ENCODE data around the gene TEAD4.

TEAD4 gene

DNA sequence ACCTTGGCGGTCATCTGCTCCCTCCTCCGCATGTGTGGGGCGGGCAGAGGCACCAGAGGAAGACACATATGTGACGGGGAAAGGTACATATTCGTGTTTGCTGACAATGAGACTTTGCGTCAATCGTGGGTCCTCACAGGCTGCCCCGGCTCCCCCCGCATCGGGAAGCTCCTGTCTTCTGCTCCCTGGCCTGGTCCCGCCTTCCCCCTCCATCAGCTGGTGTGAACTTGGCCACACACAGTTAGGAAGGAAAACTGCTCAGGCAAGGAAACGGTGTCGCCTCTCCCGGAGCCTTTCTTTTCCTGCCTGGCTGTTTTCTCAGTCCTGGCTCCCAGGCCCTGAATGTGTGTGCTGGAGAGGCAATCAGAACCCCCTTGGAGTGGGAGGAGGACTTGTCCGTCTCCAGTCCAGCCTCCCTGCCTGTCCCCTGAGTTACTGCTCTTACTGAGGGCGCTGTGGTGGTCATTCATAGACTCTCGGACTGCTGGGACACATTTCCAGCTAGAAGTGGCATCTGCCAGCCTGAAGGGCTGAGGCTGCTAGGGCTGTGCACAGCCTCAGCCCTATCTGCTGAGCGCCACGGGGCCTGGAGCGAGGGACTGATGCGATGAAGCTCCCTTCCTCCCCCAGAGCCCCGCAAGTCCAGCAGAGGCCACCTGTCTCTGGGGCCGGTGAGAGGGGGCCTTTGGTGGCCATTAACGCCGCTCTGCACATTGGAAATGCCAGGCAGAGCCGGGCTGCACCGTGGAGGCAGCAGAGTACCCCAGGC is 73.8 kb downstream of the TEAD4 start:
- DNase-seq (ENCODE audit: low read depth) = no peak

GRCh38 chr12:3033539-3033867 is 74.3 kb downstream of the TEAD4 start:
- DNase-seq (ENCODE audit: low read depth) = no peak

DNA sequence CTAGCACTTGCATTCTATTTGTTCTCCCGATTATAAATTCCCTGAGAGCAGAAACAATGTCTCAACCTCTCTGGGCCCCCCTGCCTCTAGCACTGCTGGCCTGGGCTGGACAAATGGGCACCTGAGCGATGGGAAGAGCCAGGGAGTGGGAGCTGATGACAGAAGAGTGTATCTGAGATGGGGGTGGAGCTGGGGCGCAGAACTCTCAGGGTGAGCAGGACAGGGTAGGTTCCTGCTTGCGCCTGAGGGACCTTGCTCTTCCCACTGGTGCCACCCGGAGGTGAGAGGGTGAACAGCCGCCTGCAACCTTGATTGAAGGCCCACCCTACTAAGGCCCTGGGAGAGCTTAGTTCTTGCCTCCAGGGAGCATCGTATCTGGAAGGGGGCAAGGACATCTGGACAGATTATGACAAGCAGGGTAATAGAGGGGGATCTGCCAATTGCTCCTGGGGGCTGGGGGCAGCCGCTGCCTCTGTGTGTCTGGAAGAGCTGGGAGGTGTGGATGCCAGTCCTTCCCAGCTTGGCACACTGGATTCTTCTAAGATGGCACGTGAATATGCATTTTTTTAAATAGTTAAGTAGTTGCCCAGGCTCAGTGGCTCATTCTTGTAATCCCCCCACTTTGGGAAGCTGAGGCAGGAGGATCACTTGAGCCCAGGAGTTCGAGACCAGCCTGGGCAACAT is 75.0 kb downstream of the TEAD4 start:
- no peak for DNase-seq (ENCODE audit: low read depth)

- DNase-seq (ENCODE audit: low read depth) = no peak
Measured at GRCh38 chr12:3035171-3035570, 76.0 kb downstream of the TEAD4 start.

GRCh38 chr12:3035815-3036702 is 76.9 kb downstream of the TEAD4 start:
- no peak for DNase-seq (ENCODE audit: low read depth)

DNA sequence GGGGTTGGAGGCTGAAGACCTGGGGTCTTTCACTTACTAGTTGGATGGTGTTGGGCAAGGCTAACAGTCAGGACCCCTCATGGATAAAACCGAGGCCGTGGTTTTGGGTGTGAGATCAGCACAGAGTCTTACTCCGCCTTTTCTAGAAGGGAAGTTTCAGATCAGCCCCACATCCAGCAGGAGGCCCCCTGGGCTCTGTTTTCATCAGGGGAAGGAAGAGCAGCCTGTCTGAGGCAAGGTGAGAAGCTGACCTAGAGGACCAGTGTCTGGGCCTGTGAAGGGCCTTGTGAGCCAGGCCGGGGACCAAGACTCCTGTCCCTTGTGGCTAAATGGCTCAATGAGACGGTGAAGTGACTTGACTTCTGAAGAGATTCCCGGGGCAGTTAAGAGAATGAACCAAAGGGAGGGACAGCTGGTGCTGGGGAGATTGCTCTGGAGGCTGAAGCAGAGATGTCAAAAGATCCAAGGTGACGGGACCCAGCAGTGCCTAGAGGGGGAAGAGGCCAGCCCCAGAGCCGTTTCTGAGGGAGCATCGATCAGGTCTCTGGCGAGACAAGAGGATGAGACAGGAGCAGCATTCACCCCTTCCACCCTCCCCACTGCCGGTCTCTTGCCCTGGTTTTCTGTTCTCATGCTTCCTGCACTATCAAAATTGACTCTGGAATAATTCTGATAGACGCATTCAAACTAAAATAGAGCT is 77.9 kb downstream of the TEAD4 start:
- no peak for DNase-seq (ENCODE audit: low read depth)

DNA sequence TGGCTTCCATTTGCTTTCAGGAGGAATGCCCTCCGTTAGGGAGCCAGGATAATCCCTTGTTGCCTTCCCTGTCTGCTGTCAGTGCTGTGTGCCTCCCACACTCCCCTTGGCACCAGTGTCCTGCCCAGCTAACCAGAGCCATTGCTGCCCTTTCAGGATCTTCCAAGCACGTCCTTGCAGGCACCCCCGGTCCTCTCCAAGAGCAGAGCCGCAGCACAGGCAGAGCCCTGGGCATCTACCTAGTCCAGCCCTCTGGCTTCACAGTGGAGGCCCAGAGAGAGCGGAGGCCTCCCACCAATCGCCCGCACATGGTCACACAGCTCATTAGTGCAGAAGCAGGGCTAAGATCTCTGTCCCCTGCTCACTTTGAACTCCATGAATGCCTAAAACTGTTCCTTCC is 79.0 kb downstream of the TEAD4 start:
- no peak for DNase-seq (ENCODE audit: low read depth)

- DNase-seq (ENCODE audit: low read depth) = no peak
Measured at GRCh38 chr12:3038926-3039510, 79.8 kb downstream of the TEAD4 start.

GRCh38 chr12:3040026-3040656 is 80.9 kb downstream of the TEAD4 start:
- DNase-seq (ENCODE audit: low read depth) = no peak

- no peak for DNase-seq (ENCODE audit: low read depth)
Measured at GRCh38 chr12:3040663-3041544, 81.7 kb downstream of the TEAD4 start.

DNA sequence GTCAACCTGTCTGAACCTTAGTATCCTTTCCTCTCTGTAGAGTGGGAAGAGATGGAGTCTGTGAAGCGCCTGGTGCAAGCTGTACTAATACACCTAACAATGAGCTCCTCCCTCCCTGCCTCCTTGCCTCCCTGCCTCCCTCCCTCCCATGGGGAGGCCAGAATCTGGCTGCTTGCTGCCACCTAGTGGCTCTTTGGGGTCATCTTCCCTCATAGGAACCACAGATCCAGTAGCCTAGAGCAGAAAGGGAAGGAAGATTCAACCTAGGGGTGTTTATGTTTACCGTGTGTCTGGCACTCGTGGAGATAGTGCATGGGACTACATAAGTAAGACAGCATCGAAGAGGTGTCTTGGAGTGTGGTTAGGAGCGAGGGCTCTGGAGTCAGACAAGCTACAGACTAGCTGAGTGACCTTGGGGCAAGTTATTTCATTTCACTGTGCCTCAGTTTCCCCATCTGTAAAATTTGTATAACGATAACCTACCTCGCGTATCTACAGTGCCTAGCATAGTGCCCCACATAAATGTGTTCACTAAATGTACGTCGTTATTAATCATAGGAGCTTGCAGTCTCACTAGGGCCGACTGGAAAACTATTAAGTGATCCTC is 82.5 kb downstream of the TEAD4 start:
- DNase-seq (ENCODE audit: low read depth) = peak; percentile 18

- DNase-seq (ENCODE audit: low read depth) = no peak
Measured at GRCh38 chr12:3042394-3042793, 83.2 kb downstream of the TEAD4 start.

- DNase-seq (ENCODE audit: low read depth) = no peak
Measured at GRCh38 chr12:3042826-3043225, 83.6 kb downstream of the TEAD4 start.

GRCh38 chr12:3043406-3043805 is 84.2 kb downstream of the TEAD4 start:
- DNase-seq (ENCODE audit: low read depth) = no peak

GRCh38 chr12:3044141-3044630 is 85.0 kb downstream of the TEAD4 start:
- DNase-seq (ENCODE audit: low read depth) = no peak

GRCh38 chr12:3045494-3045893 is 86.3 kb downstream of the TEAD4 start:
- no peak for DNase-seq (ENCODE audit: low read depth)

- no peak for DNase-seq (ENCODE audit: low read depth)
Measured at GRCh38 chr12:3045989-3046388, 86.8 kb downstream of the TEAD4 start.

DNA sequence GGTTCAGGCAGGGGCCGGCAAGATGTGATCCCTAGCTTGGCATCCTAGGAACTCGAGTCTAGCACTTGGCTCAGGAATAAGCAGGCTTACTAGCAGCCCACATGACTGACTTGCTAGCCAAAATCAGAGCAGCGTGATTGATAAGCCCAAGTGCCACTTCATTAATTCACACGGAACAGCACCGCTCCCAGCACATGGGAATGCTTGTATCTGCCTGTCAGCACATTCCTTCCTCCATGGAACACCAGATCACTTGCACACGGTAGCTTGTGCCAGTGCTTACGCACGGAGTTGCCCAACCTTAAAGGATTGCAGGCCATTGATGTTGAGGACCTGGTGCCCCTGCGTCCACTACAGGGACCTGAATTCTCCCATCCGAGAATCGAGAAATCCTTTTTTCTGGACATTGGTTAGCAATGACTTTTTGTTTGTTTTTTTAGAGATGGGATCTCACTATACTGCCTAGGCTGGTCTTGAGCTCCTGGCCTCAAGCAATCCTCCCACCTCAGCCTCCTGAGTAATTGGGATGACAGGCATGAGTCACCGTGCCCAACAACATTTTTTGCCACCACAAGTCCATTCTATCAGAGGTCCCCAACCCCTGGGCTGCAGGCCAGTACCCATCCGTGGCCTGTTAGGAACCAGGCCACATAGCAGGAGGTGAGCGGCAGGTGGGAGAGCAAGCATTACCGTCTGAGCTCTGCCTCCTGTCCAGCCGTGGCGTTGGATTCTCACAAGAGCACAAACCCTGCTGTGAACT is 87.4 kb downstream of the TEAD4 start:
- no peak for DNase-seq (ENCODE audit: low read depth)

- DNase-seq (ENCODE audit: low read depth) = no peak
Measured at GRCh38 chr12:3047961-3048360, 88.8 kb downstream of the TEAD4 start.
